Measurements from ENCODE around the gene SCGN.
A peak's percentile ranks its signal among the peaks of the same experiment; 100 is the strongest.

SCGN gene

GRCh38 chr6:25717866-25718740, 66.1 kb downstream of the SCGN start:
- H3K36me3 ChIP-seq (ENCODE audit: control insufficient read depth, insufficient read depth, low read length) = no peaks in the 10 kb centered on the region
- no peak for DNase-seq (ENCODE audit: extremely low read depth, insufficient read length)
- no peaks in the 10 kb centered on the region; the same call in none of the 2 replicates for H3K27me3 ChIP-seq (replicated peaks; ENCODE audit: control insufficient read depth, insufficient read depth, low read length)
- peak; percentile 57 for TF ChIP-seq CTCF (IDR thresholded peaks at IDR 0.05; ENCODE audit: insufficient read depth, low read length, poor library complexity, severe bottlenecking)
- no peak overlapping the region for H3K4me3 ChIP-seq (replicated peaks; ENCODE audit: low read depth, low read length)

DNA sequence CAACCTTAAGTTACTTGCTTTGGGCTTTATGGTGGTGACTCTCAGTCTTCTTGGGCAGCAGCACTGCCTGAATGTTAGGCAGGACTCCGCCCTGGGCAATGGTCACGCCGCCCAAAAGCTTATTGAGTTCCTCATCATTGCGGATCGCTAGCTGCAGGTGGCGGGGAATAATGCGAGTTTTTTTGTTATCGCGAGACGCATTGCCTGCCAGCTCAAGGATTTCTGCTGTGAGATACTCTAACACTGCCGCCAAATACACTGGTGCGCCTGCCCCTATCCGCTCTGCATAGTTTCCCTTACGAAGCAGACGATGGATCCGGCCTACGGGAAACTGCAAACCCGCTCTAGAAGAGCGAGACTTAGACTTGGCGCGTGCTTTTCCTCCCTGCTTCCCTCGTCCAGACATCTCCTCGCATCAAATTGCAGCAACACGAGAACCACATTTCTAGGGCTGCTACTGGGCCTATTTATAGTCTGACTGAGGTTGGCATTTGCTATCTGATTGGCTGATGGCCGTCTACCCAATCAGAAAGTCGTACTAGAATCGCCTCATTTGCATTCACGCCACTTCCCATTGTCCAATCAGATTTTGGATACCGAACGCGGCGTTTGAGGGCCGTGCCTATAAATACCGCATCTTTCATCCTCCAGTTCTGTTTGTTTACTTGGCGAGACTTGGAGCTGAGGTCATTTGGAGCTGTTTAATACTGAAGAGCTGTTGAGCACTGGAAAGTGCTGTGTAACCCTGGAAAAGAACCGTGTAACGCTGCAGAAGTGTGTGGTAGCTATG, 74.3 kb downstream of the SCGN start:
- H3K36me3 ChIP-seq (ENCODE audit: control insufficient read depth, insufficient read depth, low read length) = no peaks in the 10 kb centered on the region
- no peak for DNase-seq (ENCODE audit: extremely low read depth, insufficient read length)
- no peaks in the 10 kb centered on the region for H3K27me3 ChIP-seq (replicated peaks; ENCODE audit: control insufficient read depth, insufficient read depth, low read length)
- TF ChIP-seq CTCF (IDR thresholded peaks at IDR 0.05; ENCODE audit: insufficient read depth, low read length, poor library complexity, severe bottlenecking) = no peak
- no peak overlapping the region for H3K4me3 ChIP-seq (replicated peaks; ENCODE audit: low read depth, low read length)

DNA sequence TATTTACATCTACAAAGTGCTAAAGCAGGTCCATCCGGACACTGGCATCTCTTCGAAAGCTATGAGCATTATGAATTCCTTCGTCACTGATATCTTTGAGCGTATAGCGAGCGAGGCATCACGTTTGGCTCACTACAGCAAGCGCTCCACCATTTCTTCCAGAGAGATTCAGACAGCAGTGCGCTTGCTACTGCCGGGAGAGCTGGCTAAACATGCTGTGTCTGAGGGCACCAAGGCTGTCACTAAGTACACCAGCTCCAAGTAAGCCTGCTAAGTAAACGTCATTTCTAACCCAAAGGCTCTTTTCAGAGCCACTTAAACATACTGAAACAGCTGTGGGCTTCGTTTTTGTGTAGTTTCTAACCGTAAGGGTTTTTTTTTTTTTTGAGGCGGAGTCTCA, 75.0 kb downstream of the SCGN start:
- DNase-seq (ENCODE audit: extremely low read depth, insufficient read length) = no peak
- no peaks in the 10 kb centered on the region for H3K27me3 ChIP-seq (replicated peaks; ENCODE audit: control insufficient read depth, insufficient read depth, low read length)

DNA sequence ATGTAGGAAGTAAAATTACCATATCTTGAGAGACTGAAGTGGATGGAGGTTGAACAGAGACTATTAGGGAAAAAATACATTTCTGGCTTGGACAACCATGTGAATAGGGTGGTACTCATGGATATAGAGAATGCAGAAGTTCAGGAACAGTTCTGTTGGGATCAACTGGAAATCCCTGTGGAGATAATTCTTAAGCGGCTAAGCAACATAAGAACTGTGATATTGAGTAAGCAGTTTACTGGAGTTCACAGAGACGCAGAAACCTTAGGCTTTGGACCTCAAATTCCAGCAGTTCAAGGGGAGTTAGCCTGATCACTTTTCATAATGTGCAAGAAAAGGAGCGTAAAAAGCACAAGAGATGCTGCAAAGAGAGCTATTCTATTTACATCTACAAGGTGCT, 78.9 kb downstream of the SCGN start:
- H3K27me3 ChIP-seq (replicated peaks; ENCODE audit: control insufficient read depth, insufficient read depth, low read length) = no peaks in the 10 kb centered on the region

More for the DNA sequence above, 75.0 kb downstream of the SCGN start:
- no peak for TF ChIP-seq CTCF (IDR thresholded peaks at IDR 0.05; ENCODE audit: insufficient read depth, low read length, poor library complexity, severe bottlenecking)
- H3K4me3 ChIP-seq (replicated peaks; ENCODE audit: low read depth, low read length) = no peak overlapping the region
- no peaks in the 10 kb centered on the region for H3K36me3 ChIP-seq (ENCODE audit: control insufficient read depth, insufficient read depth, low read length)

GRCh38 chr6:25731721-25732120, 79.7 kb downstream of the SCGN start:
- Histone ChIP-seq H3K4me3 (replicated peaks; ENCODE audit: low read depth, low read length) (no peak overlapping the region), H3K27me3 (replicated peaks; ENCODE audit: control insufficient read depth, insufficient read depth, low read length) (no peaks in the 10 kb centered on the region), H3K36me3 (ENCODE audit: control insufficient read depth, insufficient read depth, low read length) (no peaks in the 10 kb centered on the region)
- no peak for TF ChIP-seq CTCF (IDR thresholded peaks at IDR 0.05; ENCODE audit: insufficient read depth, low read length, poor library complexity, severe bottlenecking)
- no peak for DNase-seq (ENCODE audit: extremely low read depth, insufficient read length)

More for the DNA sequence above, 78.9 kb downstream of the SCGN start:
- Histone ChIP-seq H3K4me3 (replicated peaks; ENCODE audit: low read depth, low read length) (no peak overlapping the region), H3K36me3 (ENCODE audit: control insufficient read depth, insufficient read depth, low read length) (no peaks in the 10 kb centered on the region)
- TF ChIP-seq CTCF (IDR thresholded peaks at IDR 0.05; ENCODE audit: insufficient read depth, low read length, poor library complexity, severe bottlenecking) = no peak
- no peak for DNase-seq (ENCODE audit: extremely low read depth, insufficient read length)

Data from GM06990 (cell line).